Measurements from ENCODE around the gene PRTG.

GRCh38 chr15:55654561-55655031 is 88.4 kb downstream of the PRTG start:
- no peak for TF ChIP-seq CTCF (conservative IDR thresholded peaks at IDR 0.05; ENCODE audit: low read length)
- TF ChIP-seq EZH2phosphoT487 (IDR thresholded peaks at IDR 0.05; ENCODE audit: borderline replicate concordance, low read depth, low read length) = no peak

Measured in OCI-LY7 (cell line).